Measurements from ENCODE around the gene LINGO3.

LINGO3 gene

GRCh38 chr19:2327773-2328400 is 19.9 kb upstream of the LINGO3 start (continued):
- TF ChIP-seq ZNF148 (tag by site-specific recombination; IDR thresholded peaks at IDR 0.05; ENCODE audit: borderline replicate concordance) = no peak
- no peak for TF ChIP-seq ZNF362 (tag by site-specific recombination; IDR thresholded peaks at IDR 0.05)
- no peak for TF ChIP-seq ZNF521 (tag by site-specific recombination; IDR thresholded peaks at IDR 0.05)
- no peak for TF ChIP-seq ZNF701 (tag by site-specific recombination; IDR thresholded peaks at IDR 0.05)
- no peak for TF ChIP-seq ZSCAN4 (tag by site-specific recombination; IDR thresholded peaks at IDR 0.05)
- peak; percentile 78; the same call in 1 of the 2 replicates for TF ChIP-seq ZNF24 (tag by site-specific recombination; IDR thresholded peaks at IDR 0.05)
- no peak for TF ChIP-seq RBAK (tag by site-specific recombination; IDR thresholded peaks at IDR 0.05)
- TF ChIP-seq PRDM4 (tag by site-specific recombination; IDR thresholded peaks at IDR 0.05) = no peak
- no peak for TF ChIP-seq ZSCAN16 (tag by site-specific recombination; IDR thresholded peaks at IDR 0.05)
- TF ChIP-seq ZNF843 (tag by site-specific recombination; IDR thresholded peaks at IDR 0.05) = no peak
- peak; percentile 44; the same call in 1 of the 2 replicates for TF ChIP-seq ZBTB17 (tag by site-specific recombination; IDR thresholded peaks at IDR 0.05)
- no peak for TF ChIP-seq MYNN (tag by site-specific recombination; IDR thresholded peaks at IDR 0.05; ENCODE audit: borderline replicate concordance)
- TF ChIP-seq ZNF658 (tag by site-specific recombination; IDR thresholded peaks at IDR 0.05) = no peak
- no peak for TF ChIP-seq EGR2 (tag by site-specific recombination; IDR thresholded peaks at IDR 0.05; ENCODE audit: low read depth)
- TF ChIP-seq ZSCAN5A (tag by site-specific recombination; IDR thresholded peaks at IDR 0.05) = no peak
- no peak for TF ChIP-seq ZNF132 (tag by site-specific recombination; IDR thresholded peaks at IDR 0.05; ENCODE audit: borderline replicate concordance)
- no peak for TF ChIP-seq ZBTB49 (tag by site-specific recombination; IDR thresholded peaks at IDR 0.05; ENCODE audit: low read depth)
- TF ChIP-seq ZFHX2 (tag by site-specific recombination; conservative IDR thresholded peaks at IDR 0.05) = no peak
- no peak for TF ChIP-seq KLF1 (tag by site-specific recombination; IDR thresholded peaks at IDR 0.05)
- no peak for TF ChIP-seq ZNF654 (tag by site-specific recombination; IDR thresholded peaks at IDR 0.05; ENCODE audit: low read depth)
- no peak for TF ChIP-seq HOXC10 (CRISPR knock-in tag; IDR thresholded peaks at IDR 0.05)
- no peak for TF ChIP-seq ZNF548 (tag by site-specific recombination; IDR thresholded peaks at IDR 0.05)
- TF ChIP-seq KLF8 (tag by site-specific recombination; IDR thresholded peaks at IDR 0.05) = no peak
- TF ChIP-seq TCF7L2 (IDR thresholded peaks at IDR 0.05; ENCODE audit: borderline replicate concordance, low read depth, low read length) = no peak
- TF ChIP-seq ZNF530 (tag by site-specific recombination; IDR thresholded peaks at IDR 0.05; ENCODE audit: low read depth) = no peak
- TF ChIP-seq ZNF645 (tag by site-specific recombination; IDR thresholded peaks at IDR 0.05) = no peak
